ENCODE measurements around the gene DISC1.
"Not testable (repeated sequence)": the region's sequence is repeated elsewhere in the genome, so short reads cannot be mapped to it uniquely, and the experiment has no call there.

DISC1 gene

DNA sequence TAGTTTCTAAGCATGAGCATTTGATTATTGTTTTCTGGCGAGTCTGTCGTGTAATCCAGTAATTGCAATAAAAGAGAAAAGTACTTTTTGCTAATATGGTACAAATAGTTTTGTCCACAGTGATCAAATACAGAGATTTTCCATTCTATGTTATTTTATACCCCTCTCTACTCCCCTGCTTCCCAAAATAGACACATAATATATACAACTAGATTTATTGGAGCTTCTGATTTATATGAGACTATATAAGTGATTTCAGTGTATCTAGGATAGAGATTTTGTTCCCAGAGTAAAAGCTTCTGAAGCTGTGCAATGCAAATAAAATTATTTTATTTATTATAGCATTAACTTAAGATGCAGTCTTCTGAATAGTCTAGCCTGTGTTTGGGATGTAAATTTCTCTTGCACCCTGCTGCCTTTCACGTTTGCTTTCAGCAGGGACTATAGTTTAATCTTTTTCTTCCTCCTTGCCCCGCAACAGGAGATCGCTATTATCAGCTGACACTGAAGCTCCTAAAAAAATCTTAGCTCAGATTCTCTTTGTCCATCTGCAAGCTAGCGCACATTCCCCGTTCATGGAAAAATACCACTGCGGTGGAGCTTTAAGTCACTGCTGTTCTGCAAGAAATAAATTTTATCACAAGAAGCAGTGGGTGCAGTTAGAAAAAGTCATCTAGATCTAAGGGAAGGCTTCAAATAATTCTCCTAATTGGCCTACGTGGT lies 273.3 kb downstream of the DISC1 start:
- no peak for DNase-seq

DNA sequence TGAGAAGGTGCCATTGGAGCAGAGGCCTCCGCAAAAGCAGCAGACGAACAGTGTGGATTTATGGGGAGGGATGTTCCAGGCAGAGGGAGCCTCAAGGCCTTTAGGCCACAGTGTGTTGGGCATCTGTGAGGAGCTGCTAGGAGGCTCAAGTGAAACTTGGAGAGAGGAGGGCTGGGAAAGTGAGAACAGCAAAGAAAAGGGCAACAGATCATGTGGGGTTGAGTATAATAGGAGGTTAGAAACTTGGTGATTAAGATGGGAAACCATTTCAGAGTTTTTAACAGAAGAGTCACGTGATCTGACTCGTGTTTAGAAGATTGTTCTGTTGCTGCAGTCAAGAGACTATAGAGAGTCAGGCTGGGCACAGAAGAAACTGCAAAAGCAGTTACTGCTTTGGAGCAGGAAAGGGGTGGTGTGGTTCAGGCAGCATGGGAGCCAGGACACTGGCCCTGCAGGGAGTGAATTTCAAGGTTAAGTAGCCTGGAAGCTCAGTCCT lies 277.0 kb downstream of the DISC1 start:
- DNase-seq: no peak

DNA sequence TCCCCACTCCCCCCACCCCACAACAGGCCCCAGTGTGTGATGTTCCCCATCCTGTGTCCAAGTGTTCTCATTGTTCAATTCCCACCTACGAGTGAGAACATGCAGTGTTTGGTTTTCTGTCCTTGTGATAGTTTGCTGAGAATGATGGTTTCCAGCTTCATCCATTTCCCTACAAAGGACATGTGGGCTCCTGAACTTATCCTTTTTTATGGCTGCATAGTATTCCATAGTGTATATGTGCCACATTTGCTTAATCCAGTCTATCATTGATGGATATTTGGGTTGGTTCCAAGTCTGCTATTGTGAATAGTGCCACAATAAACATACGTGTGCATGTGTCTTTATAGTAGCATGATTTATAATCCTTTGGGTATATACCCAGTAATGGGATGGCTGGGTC lies 280.7 kb downstream of the DISC1 start:
- DNase-seq: not testable (repeated sequence)

DNA sequence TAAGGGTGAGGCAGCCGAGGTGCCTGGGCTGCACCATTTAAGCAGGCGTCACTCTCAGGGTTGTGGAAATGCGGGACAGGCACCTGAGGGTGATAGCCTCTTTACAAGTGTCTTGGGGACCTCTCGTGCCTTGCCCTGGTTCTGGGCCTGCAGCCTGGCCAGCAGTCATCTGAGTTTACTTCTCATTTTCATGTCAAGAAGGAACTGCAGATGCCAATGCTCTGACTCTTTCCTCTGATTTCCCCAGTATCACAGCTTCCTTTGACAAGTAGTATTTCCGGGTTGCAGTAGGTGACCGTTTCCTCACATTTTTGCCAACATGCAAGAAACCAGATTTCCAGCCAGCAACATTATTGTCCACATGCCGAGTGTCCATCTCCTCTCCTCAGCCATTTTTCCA lies 286.9 kb downstream of the DISC1 start:
- peak; percentile 12 for DNase-seq

DNA sequence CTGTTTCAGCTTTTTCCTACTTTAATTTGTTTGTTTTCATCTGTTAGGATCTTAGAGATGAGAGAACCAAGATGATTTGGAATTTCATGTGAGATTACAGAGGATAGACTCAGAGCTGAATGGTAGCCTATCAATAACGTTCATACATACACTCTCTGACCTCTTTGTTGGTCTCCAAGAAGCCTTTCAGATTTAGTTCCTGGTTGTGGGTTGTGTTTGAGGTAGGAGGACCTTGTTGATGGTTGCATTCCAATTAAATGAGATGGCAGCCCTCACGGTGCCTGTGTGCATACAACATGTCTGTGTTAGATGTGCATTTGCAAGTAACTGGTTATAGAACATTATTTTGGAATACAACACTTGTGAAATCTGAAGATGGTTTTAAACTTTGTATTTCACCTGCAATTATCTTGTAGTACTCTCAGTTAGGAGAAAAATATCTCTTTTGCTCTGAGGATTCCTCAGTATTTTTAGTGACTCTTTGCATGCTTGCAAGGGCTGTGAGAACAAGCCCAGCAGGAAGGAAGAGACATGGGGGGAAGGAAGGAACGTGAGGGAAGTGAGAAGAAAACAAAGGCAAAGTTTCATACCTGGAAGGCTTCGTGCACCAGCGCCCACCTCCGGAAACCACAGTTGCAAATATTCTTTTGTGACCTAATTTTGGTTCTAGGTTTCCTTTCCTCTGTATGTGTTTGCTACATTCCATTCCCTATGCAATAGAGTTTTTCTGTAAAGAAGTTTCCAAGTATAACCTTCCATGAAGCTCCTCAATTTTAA lies 291.8 kb downstream of the DISC1 start:
- no peak for DNase-seq

DNA sequence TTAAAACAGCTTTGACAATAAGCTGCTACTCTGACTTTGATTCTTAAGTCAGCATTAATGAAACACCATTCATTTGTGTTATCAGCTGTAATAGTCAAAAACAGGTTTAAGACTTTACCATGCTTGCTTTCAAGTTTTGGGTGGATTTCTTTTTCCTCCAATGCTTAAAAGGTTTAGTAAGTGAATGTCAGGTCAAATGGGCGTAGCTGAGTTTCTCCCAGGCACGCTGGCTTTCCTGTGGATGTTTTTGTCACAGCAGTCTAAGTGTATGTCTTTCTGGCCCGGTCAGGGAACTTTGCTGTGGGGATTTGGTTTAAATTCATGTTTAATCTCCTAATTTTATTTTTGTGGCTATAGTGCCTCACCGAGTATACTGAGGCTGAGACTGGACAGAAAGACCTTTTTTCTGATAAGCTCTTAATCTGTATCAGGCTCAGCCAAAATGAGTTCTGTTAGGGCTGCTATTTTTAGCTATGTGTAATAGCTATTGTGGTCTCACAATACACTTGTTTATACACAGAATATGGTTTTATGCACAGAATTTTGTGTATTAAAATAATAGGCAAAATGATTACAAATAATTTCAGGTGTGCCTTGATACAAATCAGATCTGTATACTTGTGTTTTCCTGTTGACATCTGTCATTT lies 292.8 kb downstream of the DISC1 start:
- no peak for DNase-seq

DNA sequence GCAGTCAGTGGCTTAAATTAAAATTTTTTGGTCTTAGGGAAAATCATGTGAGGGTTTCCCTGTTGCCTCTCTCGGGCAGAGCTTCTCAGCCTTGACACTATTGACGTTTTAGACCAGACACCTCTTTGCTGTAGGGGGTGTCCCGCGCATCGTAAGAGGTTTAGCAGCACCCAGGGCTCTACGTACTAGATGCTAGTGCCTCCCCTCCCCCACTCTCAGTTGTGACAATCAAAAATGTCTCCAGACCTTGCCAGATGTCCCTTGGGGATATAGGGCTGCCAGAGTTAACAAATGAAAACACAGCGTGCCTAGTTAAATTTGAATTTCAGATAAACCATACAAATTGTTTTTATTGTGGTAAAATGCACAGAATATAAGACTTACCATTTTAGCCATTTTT lies 293.3 kb downstream of the DISC1 start:
- DNase-seq: no peak

DNA sequence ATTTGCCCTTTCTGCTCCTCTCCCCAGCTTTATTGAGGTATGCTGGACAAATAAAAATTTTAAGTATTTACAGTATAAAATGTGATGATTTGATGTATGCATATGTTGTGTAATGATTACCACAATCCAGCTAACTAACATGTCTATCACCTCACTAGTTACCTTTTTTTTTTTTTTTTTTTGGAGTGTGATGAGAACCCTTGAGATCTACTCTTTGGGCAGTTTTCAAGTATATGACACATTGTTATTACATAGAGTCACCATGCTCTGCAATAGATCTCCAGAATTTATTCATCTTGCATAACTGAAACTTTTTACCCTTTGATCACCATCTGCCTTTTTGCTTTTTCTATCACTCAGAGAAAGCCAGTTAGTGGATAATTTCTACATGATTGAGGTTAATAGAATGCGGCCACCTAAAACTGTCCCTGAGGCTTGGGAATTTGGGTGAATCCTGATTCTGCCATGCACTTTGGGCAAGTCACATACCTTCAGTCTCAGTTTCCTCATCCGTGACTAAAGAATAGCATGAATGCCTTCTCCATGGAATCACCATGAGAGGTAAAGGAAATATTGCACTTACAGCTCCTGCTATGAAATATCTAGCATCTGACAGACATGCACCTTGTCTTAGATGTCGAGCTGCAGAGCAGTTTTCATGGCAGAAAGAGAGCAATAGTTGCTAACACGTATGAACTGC lies 295.2 kb downstream of the DISC1 start:
- DNase-seq: no peak

DNA sequence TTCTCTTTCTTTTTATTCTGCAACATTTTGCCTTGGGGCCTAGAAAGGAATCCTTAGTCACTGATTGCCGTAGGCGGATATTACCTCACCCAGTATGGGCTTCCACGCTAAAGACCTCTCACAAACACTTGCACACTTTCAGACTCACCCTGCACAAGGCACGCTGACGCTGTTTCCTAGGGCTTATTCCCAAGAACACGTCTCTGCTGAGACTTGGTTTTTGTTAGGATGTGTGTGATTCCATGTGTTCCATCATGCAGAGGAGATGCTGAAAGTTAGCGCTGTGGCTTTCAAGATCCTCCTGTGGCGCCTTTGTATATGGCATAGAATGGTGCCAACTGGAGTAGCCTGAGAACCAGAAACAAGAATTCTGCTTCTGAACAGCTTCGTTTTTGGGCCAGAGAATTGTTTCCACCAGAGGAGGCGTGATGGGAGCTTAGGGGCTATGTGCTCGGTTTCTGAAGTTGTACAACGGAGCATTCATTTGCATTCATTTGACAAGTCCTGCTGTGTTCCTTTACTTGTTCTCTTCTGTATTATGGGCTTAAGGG lies 297.0 kb downstream of the DISC1 start:
- peak; percentile 41 for DNase-seq

DNA sequence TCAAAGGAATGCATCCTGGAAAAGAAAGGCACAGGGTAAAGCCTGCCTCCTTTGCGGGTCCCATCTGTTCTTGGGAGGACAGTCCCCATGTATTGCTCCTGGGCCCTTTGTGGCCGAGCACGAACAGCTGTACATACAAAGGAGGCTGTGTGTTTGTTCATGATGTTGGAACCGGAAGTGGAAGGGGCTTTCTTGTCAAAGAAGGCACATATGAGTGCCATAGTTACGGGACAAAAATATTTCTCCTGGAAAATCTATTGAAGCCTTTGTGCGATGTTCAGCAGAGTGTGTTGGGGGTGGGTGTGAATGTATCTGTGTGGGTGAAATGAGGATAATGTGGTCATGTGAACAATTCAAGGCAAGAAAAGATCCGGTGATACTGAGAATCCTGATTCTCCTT lies 297.6 kb downstream of the DISC1 start:
- no peak for DNase-seq

DNA sequence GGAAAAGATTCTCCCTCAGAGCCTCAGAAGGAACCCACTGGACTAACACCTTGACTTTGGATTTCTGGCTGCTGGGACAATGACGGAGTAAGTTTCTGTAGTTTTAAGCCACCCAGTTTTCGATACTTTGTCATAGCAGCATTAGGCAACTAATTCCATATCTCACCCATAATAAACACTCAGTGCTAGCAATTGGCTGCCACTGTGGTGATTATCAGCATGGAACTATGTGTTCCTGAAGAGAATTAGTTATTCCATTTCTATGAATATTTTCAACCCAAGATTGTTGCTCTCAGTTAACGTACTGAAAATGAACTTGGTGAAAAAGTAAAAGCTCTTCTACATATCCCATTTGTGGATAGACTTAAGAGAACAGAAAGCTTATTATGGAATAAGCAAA lies 299.3 kb downstream of the DISC1 start:
- no peak for DNase-seq

DNA sequence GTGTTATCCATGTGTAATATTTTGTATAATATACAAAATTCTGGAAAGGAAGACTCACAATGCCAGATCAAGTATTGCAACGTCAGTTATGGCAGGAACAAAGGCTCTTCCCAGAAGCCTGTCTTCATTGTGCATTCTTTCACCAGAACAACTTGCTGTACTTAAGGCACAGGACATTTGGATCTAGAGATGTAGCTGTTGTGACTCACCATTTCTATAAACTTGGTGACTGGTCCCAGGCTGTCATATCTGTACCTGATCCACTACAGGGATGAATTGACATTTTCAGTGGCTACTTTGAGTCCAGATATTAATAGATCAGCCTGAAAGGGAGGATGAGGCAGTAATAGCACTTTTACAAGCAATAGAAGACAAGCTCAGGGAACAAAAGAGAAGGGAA lies 299.8 kb downstream of the DISC1 start:
- no peak for DNase-seq

DNA sequence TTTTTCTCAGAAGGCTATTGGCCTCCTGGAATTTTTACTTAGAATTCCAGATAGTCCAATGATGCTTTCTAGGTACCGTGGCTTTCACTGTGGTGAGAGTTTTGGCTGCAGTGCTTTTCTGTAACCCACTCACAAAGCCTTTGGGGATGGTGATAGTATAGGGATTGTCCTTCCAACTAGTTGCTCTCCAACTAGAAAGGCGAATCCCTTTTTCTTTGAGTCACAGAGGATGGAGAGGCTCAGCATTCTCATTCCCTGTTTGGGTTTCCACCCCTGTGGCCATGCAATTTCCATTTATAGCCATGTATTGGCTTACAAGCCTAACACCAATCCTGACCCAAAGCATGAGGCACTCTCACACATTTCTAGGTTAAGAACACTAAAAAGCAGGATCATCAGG lies 300.3 kb downstream of the DISC1 start:
- no peak for DNase-seq

DNA sequence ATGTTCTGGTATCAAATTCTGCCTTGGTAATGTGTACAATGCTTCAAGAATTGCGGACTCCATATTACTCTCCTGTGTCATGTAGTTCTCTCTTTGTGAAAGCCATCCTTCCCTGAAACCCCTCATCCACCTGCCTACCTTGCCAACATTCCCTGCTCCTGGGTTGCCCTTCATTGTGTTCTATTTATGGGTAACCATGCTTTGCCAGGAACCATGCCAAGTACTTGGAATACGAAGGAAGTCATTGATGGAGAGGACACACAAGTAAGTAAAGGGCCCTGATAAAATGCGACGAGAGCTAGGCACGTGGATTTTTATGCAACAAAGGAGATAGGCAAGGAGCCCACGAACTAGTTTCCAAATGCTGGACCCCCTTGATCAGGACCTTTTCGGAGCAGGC lies 300.8 kb downstream of the DISC1 start:
- DNase-seq: no peak

DNA sequence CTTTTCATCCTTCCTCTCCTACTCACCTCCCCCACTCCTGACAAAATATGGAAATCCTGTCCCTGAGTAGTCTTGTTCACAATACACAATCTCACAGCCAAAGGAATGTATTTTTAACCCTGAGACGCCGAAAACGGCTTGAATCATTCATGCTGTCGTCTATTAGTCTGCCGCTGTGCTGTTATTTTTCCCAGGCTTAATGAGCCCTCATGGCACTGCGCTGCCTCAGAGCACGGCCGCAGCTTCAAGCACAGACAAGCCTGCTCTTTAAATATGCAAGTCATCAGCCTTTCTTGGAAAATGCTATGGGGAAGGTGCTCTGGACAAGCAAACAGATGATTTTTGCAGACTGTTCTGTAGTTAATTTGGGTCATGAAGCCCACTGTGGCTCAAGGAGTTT lies 302.7 kb downstream of the DISC1 start:
- no peak for DNase-seq

DNA sequence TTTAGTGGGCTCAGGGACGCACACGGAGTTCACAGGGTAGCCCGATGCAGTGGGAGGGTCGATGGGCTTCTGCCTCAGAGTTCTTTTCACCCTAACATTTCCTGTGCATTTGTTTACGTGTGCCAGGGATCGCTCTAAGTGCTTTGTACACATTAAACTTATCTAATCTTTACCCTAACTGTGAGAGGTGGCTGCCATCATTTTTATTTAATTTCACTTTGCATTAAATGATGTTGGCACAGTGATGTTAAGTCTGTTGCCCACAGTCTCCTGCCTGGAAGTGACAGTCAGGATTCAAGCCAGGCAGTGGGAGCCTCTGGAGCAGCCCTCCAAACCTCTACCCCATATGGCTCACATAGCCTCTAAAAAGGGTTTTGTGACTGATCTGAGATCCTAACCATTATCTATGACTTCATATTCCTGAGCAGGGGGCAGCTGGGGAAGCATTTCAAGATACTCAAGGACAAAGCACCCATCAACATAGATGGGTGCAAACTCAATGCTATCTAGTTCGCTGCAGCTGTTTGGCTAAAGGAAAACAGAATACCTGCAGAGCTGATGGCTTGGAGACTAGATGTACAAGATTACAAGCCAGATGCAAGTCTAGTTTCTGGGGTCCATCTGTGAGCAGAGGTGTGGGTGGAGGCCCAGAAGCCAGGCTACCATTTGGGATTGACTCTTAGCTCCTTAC lies 303.8 kb downstream of the DISC1 start:
- no peak for DNase-seq

DNA sequence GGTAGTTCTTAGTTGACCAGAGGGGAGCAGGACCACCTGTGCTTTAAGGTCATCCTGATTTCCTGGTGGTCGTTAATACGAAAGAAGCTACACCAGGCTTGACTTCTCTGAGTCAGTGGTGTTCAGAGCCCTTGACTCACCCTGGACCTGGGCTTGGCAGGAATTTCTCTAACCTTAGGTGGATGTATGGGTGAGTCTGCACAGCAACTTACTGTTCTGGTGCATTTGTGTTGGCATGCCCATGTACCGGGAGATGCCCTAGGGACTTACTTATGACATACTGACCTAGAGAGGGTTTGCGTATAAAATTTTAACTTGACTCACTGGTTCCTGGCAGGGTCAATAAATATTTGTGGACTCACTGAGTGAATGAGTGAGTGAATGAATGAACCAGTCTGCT lies 304.6 kb downstream of the DISC1 start:
- no peak for DNase-seq

DNA sequence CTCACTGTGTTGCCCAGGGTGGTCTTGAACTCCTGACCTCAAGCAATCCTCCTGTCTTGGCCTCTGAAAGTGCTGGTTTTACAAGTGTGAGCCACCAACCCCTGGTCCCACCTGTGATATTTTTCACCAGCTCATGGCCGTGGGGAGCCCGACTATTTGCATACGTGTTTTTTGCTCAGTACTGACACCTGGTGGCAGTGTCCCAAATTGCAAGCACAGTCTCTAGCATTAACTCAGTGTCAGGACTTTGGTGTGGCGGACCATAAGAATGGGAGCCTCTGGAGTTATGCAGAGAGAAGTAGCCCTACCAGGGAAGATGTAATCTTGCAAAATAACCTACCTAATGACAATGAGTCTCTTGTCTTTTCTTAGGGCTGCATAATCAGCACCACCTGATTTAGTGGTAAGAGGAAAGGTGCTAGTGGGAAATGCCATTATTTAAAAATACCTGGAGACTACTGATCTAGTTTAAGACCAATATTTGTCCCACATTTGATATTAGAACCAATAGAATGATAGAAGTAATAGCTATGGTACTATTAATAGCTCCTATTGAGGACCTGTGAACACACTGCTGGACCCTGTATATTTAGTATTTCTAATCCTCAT lies 305.4 kb downstream of the DISC1 start:
- DNase-seq: peak; percentile 31

DNA sequence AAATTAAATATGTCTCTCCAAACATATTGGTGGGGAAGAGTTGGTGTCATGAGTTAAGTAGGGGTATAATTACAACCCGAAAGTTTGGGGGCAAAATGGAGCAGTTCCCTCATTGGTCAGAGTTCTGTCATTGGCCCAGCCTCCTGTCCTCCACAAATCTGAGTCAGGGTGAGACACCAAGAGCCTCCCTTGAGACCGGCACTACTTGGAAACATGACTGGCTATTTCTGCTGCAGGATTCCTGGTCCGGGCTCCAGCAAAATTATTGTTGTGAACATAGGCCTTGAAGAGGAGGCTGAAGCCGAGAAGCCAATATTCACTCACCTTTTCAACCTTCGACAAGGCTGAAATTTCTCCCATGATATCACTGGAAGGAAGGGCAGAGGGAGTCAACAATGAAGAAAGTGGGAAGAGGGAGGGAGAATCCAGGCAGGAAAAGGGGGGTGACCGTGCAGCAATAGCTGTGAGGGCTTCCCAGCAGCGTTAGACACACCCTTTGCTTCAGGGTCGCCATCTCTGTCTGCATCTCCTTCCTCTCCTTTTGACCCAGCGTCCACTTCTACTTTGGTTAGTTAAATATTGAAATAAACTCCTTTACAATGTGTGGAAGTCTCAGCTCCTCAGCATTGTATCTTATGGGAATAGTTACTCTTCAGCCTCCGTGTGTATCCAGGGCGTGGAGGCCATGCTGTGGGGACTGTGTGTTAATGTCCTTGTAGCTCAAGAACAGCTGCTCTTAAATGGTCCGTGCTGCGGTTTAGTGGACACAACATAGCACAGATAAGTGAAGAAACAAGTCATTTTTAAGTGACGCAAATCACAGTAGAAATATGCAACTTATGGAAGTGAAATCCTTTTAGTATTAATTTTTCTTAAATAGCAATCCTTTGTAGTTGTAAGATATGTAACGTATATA lies 307.4 kb downstream of the DISC1 start:
- DNase-seq: no peak

DNA sequence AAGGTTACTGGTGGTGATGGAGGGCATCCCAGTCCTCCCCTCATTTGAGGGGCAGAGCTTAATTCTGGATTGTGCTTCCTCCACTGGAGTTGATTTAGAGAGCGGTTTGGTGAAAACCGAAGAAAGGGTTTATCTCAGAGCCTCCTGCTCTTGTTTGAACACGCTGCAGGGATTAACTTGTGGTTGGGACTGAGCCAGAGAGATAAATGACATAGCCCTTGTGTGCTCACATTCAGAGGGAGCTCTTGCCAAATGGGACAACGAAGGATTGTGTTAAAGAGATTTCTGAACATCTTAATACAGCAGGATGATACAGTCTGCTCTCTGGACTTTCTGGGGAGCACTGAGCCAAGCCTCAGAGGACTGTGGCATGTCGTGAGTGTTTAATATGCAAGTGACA lies 308.2 kb downstream of the DISC1 start:
- DNase-seq: no peak

DNA sequence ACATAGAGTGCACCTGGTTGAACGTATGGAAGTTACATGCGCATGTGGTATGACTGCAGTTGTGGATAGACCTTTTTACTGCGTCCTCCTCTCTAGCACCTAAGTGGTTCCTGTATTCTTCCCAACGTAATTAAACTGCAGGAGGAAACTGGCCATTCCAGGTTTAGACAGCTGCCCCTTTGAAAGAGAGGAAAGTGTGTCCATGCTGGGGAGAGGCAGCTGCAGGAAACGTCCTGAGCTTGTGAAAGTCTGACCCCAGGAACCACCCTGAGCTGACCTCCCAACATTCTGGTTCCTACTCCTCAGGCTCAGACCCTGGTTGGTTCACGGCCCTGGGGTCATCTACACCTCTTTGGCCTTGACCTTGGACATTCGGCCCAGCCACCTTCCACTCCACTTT lies 309.3 kb downstream of the DISC1 start:
- DNase-seq: no peak
